Urothelium cell line (cell line): ENCODE results near the gene CHD2.

ENCODE experiments used
- DNase-seq: peaks from one replicate; pipeline ENCODE4 v3.0.0; 2011; ENCODE audit warnings: low spot score, mixed read lengths
- FAIRE-seq: peaks from 2 replicates; lab custom pipeline; 2011; peaks lifted over from hg19 to GRCh38; lab: Jason Lieb, UNC

Gene CHD2

GRCh38 chr15:93044301-93045190, 144.4 kb downstream of the CHD2 start:
- FAIRE-seq (no peak), DNase-seq (no peak)

DNA sequence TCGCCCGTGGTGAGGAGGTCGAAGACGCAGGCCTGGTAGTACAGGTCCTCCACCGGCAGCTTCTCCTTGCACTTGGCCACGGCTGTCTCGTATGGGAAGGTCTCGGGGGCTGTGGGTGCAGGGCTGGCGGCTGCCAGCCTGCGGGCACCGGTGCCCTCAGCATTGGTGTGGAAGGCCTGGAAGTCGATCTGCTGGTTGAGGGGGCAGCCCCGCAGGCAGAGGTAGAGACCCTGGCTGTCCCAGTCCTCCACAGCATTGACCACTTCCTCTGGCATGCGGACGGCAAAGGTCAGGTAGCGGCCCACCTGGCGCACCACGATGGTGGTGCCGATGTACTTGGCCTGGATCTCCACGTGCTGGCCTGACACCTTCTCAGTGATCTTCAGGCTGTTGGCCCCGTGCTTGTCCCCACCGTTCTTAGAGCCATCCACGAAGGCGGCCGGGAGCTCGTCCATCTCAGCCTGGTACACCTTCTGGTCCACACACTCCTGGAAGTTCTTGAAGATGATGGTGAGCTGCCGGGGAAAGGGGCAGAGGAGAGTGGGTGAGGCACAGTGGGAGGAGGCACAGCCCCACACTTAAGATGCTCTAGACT, 145.2 kb downstream of the CHD2 start:
- FAIRE-seq = no peak

GRCh38 chr15:93046120-93046519, 146.0 kb downstream of the CHD2 start:
- DNase-seq (no peak), FAIRE-seq (no peak)

More for the DNA sequence above, 145.2 kb downstream of the CHD2 start:
- no peak for DNase-seq

DNA sequence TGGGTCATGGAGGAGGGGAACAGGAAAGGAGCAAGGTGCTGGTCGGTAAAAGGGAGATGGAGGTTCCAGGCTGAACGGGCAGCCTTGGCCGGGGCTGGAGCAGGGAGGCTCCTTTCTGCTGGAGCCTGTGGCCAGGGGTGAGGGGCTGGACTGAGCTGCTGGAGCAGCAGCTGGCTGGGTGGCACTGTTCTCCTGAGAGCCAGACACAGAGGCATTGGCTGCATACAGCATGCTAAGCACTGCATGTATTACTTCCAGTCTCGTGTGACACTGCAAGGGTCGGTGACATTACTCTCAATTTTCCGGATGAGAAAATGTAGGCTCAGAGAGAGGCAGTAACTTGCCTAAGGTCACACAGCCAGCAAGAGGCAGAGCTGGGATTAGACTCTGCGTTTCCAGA, 146.6 kb downstream of the CHD2 start:
- DNase-seq (no peak), FAIRE-seq (no peak)

DNA sequence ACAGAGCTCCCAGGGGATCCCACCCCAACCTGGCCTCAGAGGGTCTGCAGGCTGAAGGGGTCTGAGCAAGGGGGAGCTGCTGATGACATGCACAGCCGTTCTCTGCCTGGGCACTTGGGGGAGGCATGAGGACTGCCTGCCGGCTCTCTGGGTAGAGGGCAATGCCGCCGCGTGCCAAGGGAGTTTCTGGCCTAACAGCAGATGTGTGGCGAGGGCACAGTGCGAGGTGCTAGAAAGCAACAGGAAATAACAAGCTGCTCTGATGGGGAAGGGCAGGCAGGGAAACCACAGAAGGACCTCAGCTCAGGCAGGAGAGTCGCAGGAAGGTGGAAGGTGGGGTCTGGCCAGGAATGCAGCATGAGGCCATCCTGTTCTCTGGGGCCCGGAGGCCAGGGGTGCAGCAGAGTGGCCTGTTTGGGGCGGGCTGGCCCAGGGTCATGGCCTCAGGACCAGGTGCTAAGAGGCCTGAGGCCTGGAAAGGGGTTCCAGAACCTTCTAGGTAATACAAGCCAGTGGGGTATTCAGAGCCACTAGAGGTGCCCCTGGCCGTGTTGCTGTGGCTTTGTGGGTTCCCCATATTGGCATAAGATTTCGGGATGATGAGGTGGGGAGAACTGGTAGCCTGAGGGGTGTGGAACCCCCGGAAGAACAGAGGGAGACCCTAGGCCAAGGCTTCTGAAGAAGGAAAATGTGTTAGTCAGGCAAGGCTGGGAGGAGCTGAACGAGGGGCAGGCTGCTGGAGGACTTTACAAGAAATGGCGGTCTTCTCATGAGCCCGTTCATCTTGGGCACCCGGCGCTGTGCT, 147.7 kb downstream of the CHD2 start:
- no peak for DNase-seq

GRCh38 chr15:93048426-93048721, 148.2 kb downstream of the CHD2 start:
- DNase-seq (no peak), FAIRE-seq (no peak)

More for the DNA sequence above, 147.7 kb downstream of the CHD2 start:
- no peak for FAIRE-seq

- FAIRE-seq = no peak
- no peak for DNase-seq
Measured at GRCh38 chr15:93048759-93049161, 148.6 kb downstream of the CHD2 start.

GRCh38 chr15:93049233-93049632, 149.1 kb downstream of the CHD2 start:
- DNase-seq (no peak), FAIRE-seq (no peak)

- DNase-seq (no peak), FAIRE-seq (no peak)
Measured at GRCh38 chr15:93049914-93050578, 149.9 kb downstream of the CHD2 start.

- FAIRE-seq = no peak
- no peak for DNase-seq
Measured at GRCh38 chr15:93050648-93051047, 150.5 kb downstream of the CHD2 start.

DNA sequence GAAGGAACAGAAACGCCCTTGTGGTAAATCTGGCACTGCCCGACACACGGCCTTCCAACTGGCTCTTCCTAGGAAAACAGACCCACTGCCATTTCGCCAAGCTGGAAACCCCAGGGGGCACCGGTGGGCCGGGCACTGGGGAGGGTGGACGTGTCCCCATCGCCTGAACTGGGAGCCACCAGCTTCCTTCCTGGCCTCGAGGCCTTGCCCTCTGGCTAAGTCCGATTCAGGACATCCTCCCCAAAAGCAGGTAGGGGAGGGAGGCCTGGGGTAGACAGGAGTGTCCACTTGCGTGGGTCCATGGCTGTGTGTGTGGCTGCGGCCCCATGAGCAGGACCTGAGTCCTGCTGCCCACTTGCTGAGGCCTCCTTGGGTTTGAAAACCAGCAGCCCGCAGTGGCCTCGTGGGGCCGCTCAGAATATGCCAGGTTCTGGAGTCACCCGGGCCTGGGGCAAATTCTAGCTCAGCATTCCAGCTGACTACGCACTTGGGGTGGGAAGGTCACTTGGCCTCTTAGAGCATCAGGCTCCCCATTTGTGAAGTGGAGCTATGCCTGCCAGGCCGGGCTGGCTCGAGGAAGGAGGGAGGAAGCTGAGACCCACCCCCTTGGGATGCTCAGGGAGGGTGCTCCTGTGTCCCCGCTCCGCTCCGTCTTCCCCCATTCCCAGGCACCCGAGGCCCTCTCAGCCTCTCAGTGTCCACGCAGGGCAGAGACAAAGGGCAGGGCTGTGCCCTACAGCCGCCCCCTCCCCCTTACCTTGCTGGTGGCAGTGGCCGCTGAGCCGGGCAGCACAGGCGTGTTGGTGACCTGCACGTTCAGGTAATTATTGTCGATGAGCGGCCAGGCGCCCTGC, 151.3 kb downstream of the CHD2 start:
- FAIRE-seq = no peak
- DNase-seq = no peak

- DNase-seq = no peak
- no peak for FAIRE-seq
Measured at GRCh38 chr15:93052090-93052879, 152.2 kb downstream of the CHD2 start.

DNA sequence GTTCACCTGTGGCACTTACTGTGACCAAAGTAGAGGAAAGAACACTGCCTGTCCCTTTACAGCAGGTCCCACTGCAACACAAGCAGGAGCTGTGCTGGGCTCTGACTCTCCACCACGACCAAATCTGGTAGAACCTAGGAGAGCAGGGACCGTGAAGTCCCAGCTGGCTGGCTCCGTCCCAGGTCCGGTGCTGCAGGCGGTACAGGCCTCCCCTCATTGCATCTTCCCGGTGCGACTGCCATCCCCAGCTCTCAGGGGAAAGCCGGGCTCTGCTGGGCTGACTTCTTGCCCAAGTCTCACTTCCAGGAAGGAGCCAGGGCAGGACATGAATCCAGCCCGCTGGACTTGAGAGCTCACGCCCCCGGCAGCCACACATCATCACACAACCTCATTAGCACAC, 155.1 kb downstream of the CHD2 start:
- DNase-seq = no peak
- no peak for FAIRE-seq

- DNase-seq = no peak
- FAIRE-seq = no peak
Measured at GRCh38 chr15:93056836-93057235, 156.7 kb downstream of the CHD2 start.

GRCh38 chr15:93057618-93058017, 157.5 kb downstream of the CHD2 start:
- DNase-seq (no peak), FAIRE-seq (no peak)

- DNase-seq = no peak
- FAIRE-seq = no peak
Measured at GRCh38 chr15:93058128-93058527, 158.0 kb downstream of the CHD2 start.

- FAIRE-seq = no peak
- DNase-seq = no peak
Measured at GRCh38 chr15:93058904-93059427, 158.8 kb downstream of the CHD2 start.

DNA sequence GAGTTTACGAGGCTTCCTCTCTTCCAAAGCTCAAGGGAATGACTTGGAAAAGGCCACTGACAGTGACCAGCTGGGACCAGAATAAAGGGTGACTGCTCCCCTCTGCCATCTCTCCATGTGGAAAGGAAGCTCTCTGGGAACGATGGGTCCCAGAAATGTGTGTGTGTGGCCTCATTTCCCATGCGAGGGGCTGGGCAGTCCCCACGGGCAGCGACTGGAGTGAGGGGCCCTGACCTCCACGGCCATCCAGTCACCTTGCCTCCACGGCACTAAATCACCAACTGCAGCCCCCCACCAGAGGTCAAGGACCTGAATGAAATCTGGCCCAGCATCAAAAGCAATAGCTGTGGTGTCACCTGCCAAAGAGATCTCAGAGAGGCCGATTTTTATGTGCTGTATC, 159.3 kb downstream of the CHD2 start:
- DNase-seq (no peak), FAIRE-seq (no peak)
